Measurements from ENCODE around the gene ITSN1. TPM values are rescaled to one million over a fixed set of nuclear protein-coding genes. Genes with fewer than 3 reads are reported as not detected.

ITSN1 gene
- polyA plus RNA-seq, 1 donor from 2014 or later = 35.1 TPM

DNA sequence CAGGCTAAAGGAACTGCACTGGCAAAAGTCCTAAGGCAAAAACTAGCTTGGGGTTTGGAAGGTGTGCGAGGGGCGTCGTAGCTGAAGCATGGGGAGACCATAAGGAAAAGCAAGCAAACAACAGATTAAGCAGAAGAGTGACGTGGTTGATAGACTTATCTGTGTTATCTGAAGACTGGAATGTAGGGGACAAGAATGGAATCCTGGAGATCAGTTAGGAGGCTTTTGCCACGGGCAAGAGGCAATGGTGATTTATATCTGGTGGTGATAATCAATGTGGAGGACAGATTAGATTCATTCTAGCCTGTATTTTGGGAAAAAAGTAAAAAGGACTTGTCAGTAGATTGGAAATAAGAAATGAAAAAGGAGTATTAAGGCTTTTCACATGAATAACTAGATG is 97.4 kb downstream of the ITSN1 start:
- Histone ChIP-seq H3K79me2 (replicated peaks; ENCODE audit: insufficient read depth, low read length) (no peaks in the 10 kb centered on the region), H3K4me3 (ENCODE audit: low read length) (no peak overlapping the region), H3K27me3 (ENCODE audit: insufficient read depth, low read depth, low read length) (no peaks in the 10 kb centered on the region), H3F3A (ENCODE audit: insufficient read depth, low read length, poor library complexity, severe bottlenecking) (no peaks in the 10 kb centered on the region), H4K20me1 (ENCODE audit: insufficient read depth) (no peaks in the 10 kb centered on the region), H3K36me3 (ENCODE audit: insufficient read depth, low read length) (peaks cover 5% of the 10 kb centered on the region), H3K27ac (ENCODE audit: low read length) (no peak overlapping the region), H2AFZ (ENCODE audit: low read depth, low read length) (no peak overlapping the region), H3K9me3 (ENCODE audit: low read length) (no peaks in the 10 kb centered on the region), H3K9ac (ENCODE audit: low read length) (no peak overlapping the region), H3K9me2 (ENCODE audit: insufficient read depth, low read length) (no peaks in the 10 kb centered on the region), H3K4me2 (ENCODE audit: low read length) (no peak overlapping the region)
- TF ChIP-seq TAF1 (IDR thresholded peaks at IDR 0.05; ENCODE audit: low read depth) (no peak), CTCF (IDR thresholded peaks at IDR 0.05; ENCODE audit: poor library complexity, severe bottlenecking) (no peak), POLR2AphosphoS5 (IDR thresholded peaks at IDR 0.05) (no peak), EZH2 (IDR thresholded peaks at IDR 0.05; ENCODE audit: borderline replicate concordance, insufficient read depth, low read length, poor library complexity, severe bottlenecking) (no peak), SMC3 (conservative IDR thresholded peaks at IDR 0.05; ENCODE audit: poor library complexity) (no peak), EP300 (conservative IDR thresholded peaks at IDR 0.05; ENCODE audit: poor library complexity, severe bottlenecking) (no peak), MXI1 (conservative IDR thresholded peaks at IDR 0.05; ENCODE audit: poor library complexity, severe bottlenecking) (no peak), RAD21 (conservative IDR thresholded peaks at IDR 0.05) (no peak)
- TF ChIP-seq, protein P1, sequence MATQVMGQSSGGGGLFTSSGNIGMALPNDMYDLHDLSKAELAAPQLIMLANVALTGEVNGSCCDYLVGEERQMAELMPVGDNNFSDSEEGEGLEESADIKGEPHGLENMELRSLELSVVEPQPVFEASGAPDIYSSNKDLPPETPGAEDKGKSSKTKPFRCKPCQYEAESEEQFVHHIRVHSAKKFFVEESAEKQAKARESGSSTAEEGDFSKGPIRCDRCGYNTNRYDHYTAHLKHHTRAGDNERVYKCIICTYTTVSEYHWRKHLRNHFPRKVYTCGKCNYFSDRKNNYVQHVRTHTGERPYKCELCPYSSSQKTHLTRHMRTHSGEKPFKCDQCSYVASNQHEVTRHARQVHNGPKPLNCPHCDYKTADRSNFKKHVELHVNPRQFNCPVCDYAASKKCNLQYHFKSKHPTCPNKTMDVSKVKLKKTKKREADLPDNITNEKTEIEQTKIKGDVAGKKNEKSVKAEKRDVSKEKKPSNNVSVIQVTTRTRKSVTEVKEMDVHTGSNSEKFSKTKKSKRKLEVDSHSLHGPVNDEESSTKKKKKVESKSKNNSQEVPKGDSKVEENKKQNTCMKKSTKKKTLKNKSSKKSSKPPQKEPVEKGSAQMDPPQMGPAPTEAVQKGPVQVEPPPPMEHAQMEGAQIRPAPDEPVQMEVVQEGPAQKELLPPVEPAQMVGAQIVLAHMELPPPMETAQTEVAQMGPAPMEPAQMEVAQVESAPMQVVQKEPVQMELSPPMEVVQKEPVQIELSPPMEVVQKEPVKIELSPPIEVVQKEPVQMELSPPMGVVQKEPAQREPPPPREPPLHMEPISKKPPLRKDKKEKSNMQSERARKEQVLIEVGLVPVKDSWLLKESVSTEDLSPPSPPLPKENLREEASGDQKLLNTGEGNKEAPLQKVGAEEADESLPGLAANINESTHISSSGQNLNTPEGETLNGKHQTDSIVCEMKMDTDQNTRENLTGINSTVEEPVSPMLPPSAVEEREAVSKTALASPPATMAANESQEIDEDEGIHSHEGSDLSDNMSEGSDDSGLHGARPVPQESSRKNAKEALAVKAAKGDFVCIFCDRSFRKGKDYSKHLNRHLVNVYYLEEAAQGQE (IDR thresholded peaks at IDR 0.05; ENCODE audit: borderline replicate concordance) = no peak

GRCh38 chr21:33747420-33747819 is 105.1 kb downstream of the ITSN1 start:
- H3K27ac ChIP-seq (ENCODE audit: low read length) = no peak overlapping the region
- H3K9me2 ChIP-seq (ENCODE audit: insufficient read depth, low read length) = no peaks in the 10 kb centered on the region
- no peak overlapping the region for H2AFZ ChIP-seq (ENCODE audit: low read depth, low read length)
- H3K36me3 ChIP-seq (ENCODE audit: insufficient read depth, low read length) = peaks cover 20% of the 10 kb centered on the region
- H3K9ac ChIP-seq (ENCODE audit: low read length) = no peak overlapping the region
- H3K9me3 ChIP-seq (ENCODE audit: low read length) = no peaks in the 10 kb centered on the region
- no peaks in the 10 kb centered on the region for H4K20me1 ChIP-seq (ENCODE audit: insufficient read depth)
- no peaks in the 10 kb centered on the region for H3K27me3 ChIP-seq (ENCODE audit: insufficient read depth, low read depth, low read length)
- no peak overlapping the region for H3K4me2 ChIP-seq (ENCODE audit: low read length)
- no peaks in the 10 kb centered on the region for H3F3A ChIP-seq (ENCODE audit: insufficient read depth, low read length, poor library complexity, severe bottlenecking)
- no peaks in the 10 kb centered on the region for H3K79me2 ChIP-seq (replicated peaks; ENCODE audit: insufficient read depth, low read length)
- TF ChIP-seq SMC3 (conservative IDR thresholded peaks at IDR 0.05; ENCODE audit: poor library complexity) = no peak
- no peak for TF ChIP-seq TAF1 (IDR thresholded peaks at IDR 0.05; ENCODE audit: low read depth)
- TF ChIP-seq CTCF (IDR thresholded peaks at IDR 0.05; ENCODE audit: poor library complexity, severe bottlenecking) = no peak
- TF ChIP-seq EP300 (conservative IDR thresholded peaks at IDR 0.05; ENCODE audit: poor library complexity, severe bottlenecking) = no peak
- TF ChIP-seq EZH2 (IDR thresholded peaks at IDR 0.05; ENCODE audit: borderline replicate concordance, insufficient read depth, low read length, poor library complexity, severe bottlenecking) = no peak
- TF ChIP-seq RAD21 (conservative IDR thresholded peaks at IDR 0.05) = no peak
- no peak for TF ChIP-seq POLR2AphosphoS5 (IDR thresholded peaks at IDR 0.05)
- no peak for TF ChIP-seq MXI1 (conservative IDR thresholded peaks at IDR 0.05; ENCODE audit: poor library complexity, severe bottlenecking)
- TF ChIP-seq, protein P1 (IDR thresholded peaks at IDR 0.05; ENCODE audit: borderline replicate concordance) = no peak
- H3K4me3 ChIP-seq (ENCODE audit: low read length) = no peak overlapping the region
